GM21529 (cell line): ENCODE measurements around the gene SLC10A3.
"Not testable (repeated sequence)": the region's sequence is repeated elsewhere in the genome, so short reads cannot be mapped to it uniquely, and the experiment has no call there.

ENCODE experiments used
- ATAC-seq: cut with Tn5 transposase; IDR thresholded peaks from one replicate; pipeline ENCODE4 v1.9.1; 2021; ENCODE audit not compliant: unreplicated experiment

Gene SLC10A3

DNA sequence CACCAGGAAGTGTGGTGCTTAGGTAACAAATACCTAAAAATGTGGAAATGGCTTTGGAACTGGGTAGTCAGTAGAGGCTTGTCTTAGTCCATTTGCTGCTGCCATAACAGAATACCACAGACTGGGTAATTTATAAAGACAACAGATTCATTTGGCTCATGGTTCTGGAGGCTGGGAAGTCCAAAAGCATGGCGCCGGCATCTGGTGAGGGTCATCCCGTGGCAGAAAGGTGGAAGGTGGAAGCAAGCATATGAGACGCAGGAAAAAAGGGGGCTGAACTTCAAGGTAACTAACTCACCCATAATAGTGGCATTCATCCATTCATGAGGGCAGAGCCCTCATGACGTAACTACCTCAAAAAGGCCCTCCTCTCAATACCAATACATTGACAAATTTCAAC, 19.0 kb upstream of the SLC10A3 start:
- ATAC-seq: no peak

DNA sequence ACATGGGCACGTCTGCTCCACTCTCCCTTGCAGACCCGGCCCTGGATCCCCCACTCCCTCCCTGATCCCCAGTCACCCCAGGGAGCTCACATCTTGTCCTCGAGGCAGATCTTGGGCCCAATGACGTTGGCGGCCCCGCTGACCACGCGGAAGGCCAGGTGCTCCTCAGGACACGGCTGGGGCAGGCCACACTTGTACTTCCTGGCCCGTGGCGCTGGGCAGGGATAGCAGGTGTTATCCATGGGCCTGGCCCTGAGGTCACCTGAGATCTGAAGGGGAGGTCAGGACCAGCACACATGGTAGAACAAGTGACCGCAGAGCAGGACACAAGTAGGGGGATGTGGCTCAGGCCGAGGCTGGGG, 17.9 kb upstream of the SLC10A3 start:
- ATAC-seq: no peak

DNA sequence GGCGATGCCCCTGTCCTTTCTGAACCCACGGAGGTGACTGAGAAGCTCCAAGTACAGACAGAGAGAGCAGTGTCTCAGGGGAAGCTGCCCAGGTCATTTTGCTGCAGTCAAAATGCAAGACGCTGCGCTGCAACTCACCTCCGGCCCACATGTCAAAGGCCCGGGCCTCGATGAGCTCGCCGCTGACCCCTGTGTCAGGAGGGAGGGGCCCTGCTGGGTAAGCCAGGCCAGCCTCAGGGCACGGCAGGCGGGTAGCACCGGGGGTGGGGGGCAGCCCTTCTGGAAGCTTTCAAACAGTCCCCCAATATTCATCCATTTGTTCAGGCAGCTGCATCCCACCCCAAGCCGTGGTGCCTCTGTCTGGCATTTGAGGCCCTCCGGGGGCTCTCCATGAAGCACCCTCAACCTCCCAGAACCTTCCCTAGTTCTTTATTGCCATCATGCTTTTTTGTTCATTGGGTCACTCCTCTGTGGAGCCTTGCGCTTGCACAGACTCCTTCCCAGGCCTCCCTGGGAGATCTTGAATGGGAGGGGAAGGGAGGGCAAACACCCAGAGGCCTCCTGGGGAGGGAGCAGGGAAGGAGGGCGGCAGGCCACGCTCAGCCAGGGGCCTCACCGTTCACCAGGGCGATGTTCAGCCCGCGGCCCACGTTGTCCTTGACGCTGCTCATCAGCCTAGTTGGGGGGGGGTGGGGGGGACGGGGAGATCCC, 17.4 kb upstream of the SLC10A3 start:
- ATAC-seq: no peak

DNA sequence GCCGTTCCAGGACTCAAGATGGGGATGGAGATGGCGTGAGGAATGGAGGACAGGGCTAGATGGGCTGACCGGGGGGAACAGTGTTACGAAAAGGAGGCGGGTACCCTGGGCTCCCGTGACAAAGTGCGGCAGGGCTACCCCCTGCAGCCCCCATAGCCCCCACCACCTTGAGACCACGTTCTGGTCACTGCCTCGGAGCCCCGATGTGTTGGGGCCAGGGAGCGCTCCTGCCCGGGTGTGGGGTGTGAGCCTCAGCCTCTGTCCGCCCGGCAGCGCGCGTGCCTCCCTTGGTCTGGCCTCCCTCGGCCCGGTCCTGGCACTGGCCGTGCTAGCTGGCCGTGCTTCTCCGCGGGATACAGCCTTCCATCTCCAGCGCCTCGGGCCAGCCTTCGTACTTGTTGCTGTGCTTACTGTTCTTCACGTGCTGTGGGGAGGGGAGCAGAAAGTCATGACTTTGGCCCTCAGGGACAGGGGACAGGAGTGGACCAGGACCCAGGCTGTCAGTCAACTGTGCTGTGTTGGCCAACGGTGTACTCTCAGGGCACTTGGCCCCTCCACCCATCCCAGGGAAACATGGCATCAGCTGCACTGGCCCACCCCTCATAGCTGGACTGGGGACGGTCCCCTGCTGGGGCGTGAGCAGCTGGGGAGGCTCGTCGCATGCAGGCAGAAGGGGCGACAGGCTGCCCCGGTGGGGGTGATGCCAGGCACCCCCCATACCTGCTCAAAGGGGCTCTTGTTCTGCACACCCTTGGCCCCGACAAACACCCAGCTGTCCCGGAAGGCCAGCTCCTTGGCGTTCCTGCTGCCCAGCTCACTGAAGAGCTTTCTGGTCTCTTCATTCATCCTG, 16.3 kb upstream of the SLC10A3 start:
- ATAC-seq: no peak

DNA sequence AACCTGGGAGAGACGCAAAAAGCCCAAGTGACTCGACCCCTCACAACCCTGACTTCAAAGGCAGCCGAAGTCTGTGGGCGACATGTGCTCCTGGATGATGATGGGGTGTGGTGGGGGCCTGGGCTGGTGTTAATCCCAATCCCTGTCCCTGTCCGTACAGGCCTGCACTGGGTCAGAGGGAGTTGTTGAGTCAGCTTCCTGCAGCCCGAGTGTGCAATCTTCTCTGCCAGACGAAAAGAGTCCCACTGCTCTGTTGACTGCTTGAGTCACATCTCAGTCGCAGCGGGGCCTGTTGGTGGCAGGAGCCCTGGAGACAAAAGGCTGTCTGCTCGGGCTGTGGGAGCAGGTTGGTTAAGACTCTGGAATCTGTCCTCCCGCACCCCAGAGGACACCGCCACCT, 15.3 kb upstream of the SLC10A3 start:
- ATAC-seq: no peak

DNA sequence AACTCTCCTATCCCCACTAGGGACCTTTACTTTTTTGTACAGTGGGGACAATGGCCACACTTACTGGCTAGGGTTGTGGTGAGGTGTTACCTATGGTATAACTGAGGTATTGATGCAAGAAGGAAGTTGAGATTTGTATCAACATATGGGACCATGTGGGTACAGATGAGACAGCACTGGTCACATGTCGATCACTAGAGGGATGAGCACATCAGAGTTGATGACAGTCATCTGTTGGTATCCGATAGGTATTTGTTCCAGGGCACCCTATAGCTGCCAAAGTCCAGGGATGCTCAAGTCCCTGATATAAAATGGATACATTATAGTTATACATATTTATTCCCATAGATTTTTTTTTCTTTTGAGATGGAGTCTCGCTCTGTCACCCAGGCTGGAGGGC, 12.6 kb upstream of the SLC10A3 start:
- no peak for ATAC-seq

DNA sequence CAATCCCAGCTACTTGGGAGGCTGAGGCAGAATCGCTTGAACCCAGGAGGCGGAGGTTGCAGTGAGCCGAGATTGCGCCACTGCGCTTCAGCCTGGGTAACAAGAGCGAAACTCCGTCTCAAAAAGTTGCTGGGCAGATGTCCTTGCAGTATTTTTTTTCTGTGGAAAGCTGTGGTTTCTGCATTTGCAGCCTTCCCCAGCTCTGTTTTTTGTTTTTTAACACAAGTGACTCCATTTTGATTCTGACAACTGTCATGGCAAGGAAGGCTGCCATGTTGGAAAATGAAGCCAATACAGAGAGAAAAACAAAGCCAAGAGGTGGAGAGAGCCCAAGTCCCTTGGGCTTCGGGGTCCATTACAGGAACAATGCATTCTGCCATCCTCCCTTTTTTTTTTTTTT, 11.7 kb upstream of the SLC10A3 start:
- no peak for ATAC-seq

DNA sequence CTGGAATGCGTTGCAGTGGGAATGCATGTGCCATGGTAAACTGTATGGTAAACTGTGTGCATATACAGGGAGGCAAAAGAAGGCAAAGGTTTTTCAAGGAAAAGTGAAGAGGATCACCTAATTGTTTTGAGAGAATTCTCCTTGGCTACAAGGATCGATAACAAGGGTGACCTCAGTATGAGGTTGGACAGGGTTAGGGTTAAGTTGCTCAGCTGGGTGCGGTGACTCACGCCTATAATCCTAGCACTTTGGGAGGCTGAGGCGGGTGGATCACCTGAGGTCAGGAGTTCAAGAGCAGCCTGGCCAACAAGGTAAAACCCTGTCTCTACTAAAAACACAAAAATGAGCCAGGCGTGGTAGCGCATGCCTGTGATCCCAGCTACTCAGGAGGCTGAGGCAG, 11.0 kb upstream of the SLC10A3 start:
- not testable (repeated sequence) for ATAC-seq

DNA sequence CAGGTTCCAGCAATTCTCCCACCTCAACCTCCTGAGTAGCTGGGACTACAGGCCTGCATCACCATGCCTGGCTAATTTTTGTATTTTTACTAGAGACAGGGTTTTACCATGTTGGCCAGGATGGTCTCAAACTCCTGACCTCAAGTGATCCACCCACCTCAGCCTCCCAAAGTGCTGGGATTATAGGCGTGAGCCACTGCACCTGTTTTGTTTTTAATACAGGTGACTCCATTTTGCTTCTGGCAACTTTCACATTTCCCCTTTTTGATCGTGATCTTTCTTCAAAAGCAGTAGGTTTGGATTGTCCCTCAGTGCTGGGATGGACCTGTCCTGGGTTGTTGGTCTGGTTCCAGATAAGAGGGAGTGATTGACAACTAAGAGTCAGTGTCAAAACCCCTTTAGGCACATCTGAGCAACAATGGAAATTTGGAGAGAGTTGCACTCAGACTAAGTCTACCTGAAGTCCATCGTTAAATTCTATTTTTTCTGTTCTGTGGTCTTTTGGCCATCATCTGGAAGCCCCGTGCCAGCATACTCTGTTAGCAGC, 6.2 kb upstream of the SLC10A3 start:
- not testable (repeated sequence) for ATAC-seq

DNA sequence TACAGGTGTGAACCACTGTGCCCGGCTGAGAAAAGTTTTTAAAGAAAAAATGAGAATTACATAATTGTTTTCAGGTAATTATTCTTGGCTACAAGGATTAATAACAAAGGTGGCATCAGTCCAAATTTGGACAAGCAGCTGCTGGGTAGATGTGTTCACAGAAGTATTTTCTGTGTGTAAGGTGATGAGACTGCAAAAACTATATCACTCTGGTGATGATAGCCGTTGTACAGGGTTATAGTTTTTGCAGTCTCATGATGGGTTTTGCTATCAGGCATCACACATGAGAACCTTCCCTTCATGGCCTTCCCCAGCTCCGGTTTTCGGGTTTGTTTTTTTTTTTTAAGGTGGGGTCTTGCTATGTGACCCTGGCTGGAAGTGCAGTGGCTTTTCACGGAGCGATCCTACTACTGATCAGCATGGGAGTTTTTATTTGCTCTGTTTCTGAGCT, 5.1 kb upstream of the SLC10A3 start:
- ATAC-seq: no peak

DNA sequence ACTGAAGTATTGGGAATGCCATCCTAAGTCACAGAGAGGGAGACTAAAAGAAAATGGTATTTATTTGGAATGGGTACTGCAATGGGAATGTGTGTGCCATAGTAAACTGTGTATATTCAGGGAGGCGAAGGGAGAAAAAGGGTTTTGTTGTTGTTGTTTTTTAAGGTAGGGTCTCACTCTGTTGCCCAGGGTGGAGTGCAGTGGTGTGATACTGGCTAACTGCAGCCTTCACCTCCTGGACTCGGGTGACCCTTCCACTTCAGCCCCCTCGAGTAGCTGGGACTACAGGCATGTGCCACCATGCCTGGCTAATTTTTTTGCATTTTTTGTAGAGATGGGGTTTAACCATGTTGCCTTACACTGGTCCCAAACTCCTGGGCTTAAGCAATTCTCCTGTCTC, 4.3 kb upstream of the SLC10A3 start:
- no peak for ATAC-seq

DNA sequence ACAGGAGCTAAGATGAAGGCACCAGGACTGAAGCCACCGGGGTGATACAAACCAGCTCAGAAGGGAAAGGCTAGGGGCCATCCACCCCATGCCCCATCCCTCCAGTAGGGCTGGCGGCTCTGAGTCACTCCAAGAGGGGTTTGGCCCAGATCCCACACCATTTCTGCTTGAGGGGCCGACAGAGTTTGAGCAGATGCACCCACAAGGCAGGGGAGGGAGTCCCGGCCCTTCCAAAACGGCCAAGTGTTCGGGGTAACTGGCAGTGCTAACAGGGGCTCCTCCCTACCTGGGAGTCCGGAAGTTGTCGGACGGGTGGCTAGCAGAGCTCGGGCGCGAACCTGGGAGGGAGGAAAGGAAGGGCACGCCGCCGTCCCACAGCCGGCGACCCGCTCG, 412 bp downstream of the SLC10A3 start:
- ATAC-seq: peak; percentile 20

DNA sequence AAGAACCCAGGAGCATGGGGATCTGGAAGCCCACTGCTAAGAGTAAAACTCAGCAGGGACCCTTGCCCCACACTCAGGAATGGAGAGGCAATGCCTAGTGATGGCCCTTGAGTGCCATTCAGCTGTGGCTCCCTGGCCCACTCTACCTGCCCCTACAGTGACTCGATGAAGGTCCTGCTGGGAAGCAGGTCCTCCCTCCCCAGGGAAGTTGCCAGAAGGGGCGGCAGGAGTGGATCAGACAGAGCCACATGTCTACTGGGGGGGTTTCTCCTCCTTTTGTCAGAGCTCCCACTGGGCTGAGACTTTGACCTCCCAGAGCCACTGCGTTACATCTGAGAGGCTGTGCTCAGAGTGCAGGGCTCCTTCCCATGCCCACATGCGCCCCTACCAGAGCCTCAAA, 1.2 kb downstream of the SLC10A3 start:
- ATAC-seq: no peak

DNA sequence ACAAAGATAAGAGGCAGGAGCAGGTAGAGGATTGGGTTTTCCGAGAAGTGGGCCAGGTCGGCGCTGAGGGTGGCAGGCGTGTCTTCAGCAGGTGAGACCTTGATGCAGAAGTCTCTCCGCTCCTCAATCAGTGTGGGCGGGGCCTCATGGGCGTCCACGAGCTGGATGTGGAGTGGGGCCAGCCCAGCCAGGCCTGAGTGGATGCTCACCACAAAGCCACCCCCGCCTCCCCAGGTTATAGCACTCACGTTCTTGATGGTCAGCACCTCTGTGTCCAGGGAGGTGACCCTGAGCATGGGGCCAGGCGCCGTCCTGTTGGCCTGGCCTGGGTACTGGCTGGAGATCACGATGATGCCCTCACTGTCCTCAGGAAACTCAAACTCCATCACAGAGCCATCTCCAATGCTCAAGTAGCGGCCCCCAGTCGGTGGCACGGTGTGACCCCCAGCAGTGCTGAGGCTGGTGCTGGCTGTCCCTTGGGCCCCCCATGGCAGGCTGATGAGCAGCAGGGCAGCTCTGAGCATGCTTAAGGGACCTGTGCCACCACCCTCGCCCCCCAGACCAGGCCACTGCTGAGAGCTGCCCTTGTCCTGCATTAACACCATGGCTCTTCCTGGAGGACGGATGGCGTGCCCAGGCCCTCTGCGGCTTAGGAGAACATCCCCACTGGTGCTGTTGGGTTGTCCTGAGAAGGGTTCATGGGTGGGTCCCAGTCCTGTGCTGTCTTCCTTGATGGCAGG, 1.9 kb downstream of the SLC10A3 start:
- ATAC-seq: no peak

DNA sequence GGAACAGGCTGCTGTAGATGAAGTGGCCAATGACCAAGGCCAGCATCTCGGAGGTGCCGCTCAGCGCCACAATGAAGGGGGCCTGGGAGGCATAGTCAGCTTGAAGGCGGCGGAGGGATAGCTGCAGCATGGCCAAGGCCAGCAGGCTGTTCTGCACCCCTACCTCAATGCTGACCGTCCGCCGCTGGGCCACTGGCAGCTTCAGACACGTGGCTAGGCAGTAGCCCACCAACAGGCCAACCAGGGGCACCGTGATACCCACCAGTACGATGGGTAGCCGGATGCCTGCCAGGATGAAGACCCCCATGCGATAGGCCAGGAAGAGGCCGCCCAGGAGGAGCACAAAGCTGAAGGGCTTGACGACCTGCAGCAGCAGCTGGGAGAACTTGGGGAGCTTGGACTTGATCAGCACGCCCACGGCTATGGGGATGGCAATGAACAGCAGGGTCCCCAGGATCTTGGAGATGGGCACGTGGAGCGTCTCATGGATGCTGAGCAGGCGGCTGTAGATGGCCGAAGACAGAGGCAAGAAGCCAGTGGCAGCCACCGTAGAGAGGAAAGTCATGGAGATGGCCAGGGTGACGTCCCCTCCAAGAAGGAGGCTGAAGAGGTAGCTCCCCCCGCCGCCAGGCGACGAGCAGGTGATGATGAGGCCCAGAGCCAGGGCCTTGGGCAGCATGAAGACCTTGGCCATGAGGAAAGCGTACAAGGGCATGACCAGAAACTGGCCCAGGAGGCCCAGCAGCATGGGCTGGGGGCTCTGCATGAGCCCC, 2.7 kb downstream of the SLC10A3 start:
- no peak for ATAC-seq

DNA sequence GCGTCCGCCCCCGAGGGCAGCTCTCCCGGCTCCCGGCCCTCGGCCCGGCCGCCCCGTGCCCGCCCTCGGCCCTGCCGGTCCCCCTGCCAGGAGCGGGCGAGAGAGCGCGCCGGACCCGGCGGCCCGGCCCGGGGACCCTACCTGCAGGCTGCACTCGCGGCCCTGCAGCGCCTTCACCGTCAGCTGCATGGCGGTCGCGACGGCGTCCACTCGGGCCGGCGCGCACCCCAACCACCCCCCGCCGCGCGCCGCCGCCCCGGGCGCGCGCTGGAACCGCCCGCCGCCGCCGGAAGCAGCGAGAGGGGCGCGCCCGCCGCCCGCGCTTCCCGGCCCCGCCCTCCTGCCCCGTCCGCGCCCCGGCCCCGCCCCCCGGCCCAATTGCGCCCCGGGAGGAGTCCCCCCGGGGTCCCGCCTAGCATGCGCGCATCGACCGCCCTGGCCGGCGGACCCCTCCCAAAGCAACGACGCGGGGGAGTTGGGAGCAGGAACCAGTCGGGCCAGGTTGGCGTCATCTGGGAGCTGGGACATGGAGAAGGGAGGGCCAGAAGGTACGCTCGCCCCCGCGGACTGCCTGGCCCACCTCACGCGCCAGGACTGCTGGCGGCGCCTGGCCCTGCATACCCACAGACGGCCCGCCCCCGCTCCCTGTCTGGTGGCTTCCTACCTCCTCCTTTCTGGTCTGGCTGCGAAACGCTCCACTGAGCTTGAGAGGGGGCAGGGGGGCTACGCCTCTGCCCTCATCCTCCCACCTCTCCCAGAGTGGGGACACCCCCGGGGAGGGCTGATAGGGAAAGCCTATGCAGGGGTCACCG, 3.8 kb downstream of the SLC10A3 start, which contains the start of gene UBL4A:
Gene UBL4A, minus strand, starts transcription at position 220 of the 812 bp plus-strand sequence. Its CDS starts 31 bp downstream, at position 189.
- ATAC-seq: peak; percentile 24

DNA sequence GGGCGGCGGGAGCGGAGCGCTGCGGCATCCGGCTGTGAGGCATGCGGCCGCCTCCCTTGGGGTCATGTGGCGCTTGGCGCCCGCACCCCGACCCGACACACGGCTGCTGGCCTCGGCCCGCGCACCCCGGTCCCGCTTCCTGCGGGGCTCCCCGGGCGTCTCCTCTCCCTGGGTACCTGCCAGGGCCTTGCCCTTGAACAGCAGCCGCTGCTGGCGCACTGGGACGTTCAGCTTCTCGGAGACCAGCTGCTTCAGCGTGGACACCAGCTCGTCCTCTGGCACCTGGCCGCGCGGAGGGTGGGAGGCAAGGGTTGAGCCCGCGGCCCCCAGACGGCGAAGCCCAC, 4.4 kb downstream of the SLC10A3 start:
- ATAC-seq: no peak

DNA sequence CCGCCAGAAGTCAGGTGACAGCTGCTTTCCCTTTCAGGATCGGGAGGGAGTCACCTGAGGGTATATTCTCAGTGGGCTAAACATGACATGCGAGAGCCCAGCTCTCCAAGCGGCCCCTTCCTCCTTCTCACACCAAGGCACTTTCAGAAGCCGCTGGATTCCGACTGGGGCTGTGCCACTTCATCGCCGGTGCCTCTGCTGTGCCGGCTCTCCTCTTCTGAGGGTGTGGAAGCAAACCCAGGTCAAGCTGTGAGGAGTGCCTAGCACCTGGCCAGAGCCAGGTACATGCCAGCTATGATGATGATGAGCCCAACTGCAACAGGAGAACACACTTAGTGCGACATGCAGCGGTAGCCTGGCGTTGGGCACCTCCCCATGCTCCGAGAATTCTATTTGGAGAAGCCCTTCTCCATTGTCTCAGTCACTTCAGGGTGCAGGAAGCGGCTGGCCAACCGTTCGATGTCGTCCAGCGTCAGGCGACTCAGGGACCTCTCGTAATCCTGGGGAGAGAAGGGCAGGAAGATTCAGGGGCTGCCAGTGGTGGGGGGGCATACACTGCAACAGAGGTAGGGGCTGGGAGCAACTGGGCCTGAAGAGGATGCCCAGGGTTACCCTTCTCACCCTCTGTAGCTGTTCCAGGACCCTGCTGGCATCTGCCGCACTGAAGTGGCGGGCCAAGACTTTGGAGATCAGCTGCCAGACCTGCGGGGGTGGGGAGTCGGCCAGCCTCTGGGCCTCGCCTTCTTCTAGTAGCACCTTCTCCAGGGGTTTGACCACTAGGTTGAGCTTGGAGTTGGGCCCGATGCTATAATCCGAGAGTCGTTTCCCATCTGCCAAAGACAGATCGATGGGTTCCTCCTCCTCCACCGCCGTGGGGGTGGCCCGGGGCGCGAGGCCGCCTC, 5.0 kb downstream of the SLC10A3 start:
- no peak for ATAC-seq
